HCT116 (cell line): ENCODE data around the gene OPN3. TPM values are rescaled to one million over a fixed set of nuclear protein-coding genes. Genes with fewer than 3 reads are reported as not detected.

Experiments
- ATAC-seq: fragments of 200-7000 bp; cut with Tn5 transposase; 2 replicates; pipeline ENCODE4 v1.9.1; 2020; ENCODE audit warnings: mild to moderate bottlenecking, moderate library complexity
- BruUV-seq: library from RNA; stranded (reverse); fragments of 400-500 nt; replicated peaks from 2 replicates; lab custom pipeline; 2021; lab: Mats Ljungman, UMichigan
- CTCF ChIA-PET: fragments of 300-600 bp; sonication (Branson Sonifier 250); formaldehyde crosslinking; loops from one replicate; lab custom pipeline; 2021; ENCODE audit warnings: antibody characterized with exemption; lab: Charles Lee
- POLR2A ChIA-PET: fragments of 300-600, 350-600 bp; sonication (Branson Sonifier 250); formaldehyde crosslinking; loops from one replicate; lab custom pipeline; 2021; ENCODE audit warnings: antibody characterized with exemption; lab: Charles Lee
- RAD21 ChIA-PET, 2 experiments: fragments of 300-600 bp; sonication (Branson Sonifier 250); formaldehyde crosslinking; loops; one replicate each; lab custom pipeline; 2023; ENCODE audit warnings: low total read pairs in 2 of 2; ENCODE audit not compliant: uncharacterized antibody in 2 of 2, unreplicated experiment in 2 of 2, low non-redundant PET in 1 of 2; lab: Charles Lee
- DNase-seq: peaks from one replicate; pipeline ENCODE4 v3.0.0-alpha.2; 2010; ENCODE audit warnings: low read depth, low spot score
- H2AFZ ChIP-seq: fragments of 200-600 bp; shearing (Covaris generic), sonication (generic); 2 replicates; pipeline ENCODE4 v1.6.1; 2017; ENCODE audit warnings: low read depth, mixed run types, mixed read lengths, antibody characterized with exemption, low read length; ENCODE audit not compliant: poor library complexity, severe bottlenecking
- H3K27ac ChIP-seq: 2 replicates; pipeline ENCODE4 v1.5.1; 2012; ENCODE audit warnings: low read depth, low read length
- H3K27me3 ChIP-seq: fragments of 200-600 bp; sonication (generic); 2 replicates; pipeline ENCODE4 v1.6.1; 2016; ENCODE audit warnings: mixed run types, low read length, mixed read lengths; ENCODE audit not compliant: insufficient read depth
- H3K36me3 ChIP-seq, 2 experiments: fragments of 200-500 bp in 1 of 2; fragments of 200-600 bp in 1 of 2; sonication (Bioruptor generic) in 1 of 2; sonication (generic) in 1 of 2; 2 replicates each; pipeline versions ENCODE4 v1.5.1 to v1.6.1; 2014 to 2016; ENCODE audit warnings: low read length in 2 of 2, inconsistent platforms in 1 of 2, mixed read lengths in 1 of 2, mixed run types in 1 of 2; ENCODE audit not compliant: insufficient read depth in 2 of 2, control insufficient read depth in 1 of 2
- H3K4me1 ChIP-seq, 2 experiments: fragments of 200-600 bp in 1 of 2; sonication (generic) in 1 of 2; 2 replicates each; pipeline versions ENCODE4 v1.5.1 to v1.6.1; 2012 to 2017; ENCODE audit warnings: low read length in 2 of 2, inconsistent platforms in 1 of 2, mild to moderate bottlenecking in 1 of 2, mixed read lengths in 1 of 2, mixed run types in 1 of 2, moderate library complexity in 1 of 2; ENCODE audit not compliant: insufficient read depth in 2 of 2, control insufficient read depth in 1 of 2
- H3K4me2 ChIP-seq: fragments of 200-600 bp; sonication (generic); 2 replicates; pipeline ENCODE4 v1.6.1; 2017; ENCODE audit warnings: mixed run types, low read length, mixed read lengths
- H3K4me3 ChIP-seq, 2 experiments: fragments of 200-600 bp in 1 of 2; sonication (generic) in 1 of 2; replicated peaks in 1 of 2; 2 replicates each; pipeline ENCODE4 v1.5.1; 2011 to 2016; ENCODE audit warnings: low read length in 2 of 2, control low read depth in 1 of 2, low read depth in 1 of 2, mild to moderate bottlenecking in 1 of 2, mixed read lengths in 1 of 2, mixed run types in 1 of 2
- H3K79me2 ChIP-seq: fragments of 200-600 bp; sonication (generic); 2 replicates; pipeline ENCODE4 v1.6.1; 2017; ENCODE audit warnings: mild to moderate bottlenecking, mixed run types, low read length, moderate library complexity, mixed read lengths; ENCODE audit not compliant: insufficient read depth
- H3K9ac ChIP-seq: fragments of 200-600 bp; sonication (generic); 2 replicates; pipeline ENCODE4 v1.6.1; 2016; ENCODE audit warnings: low read length, mixed read lengths
- H3K9me2 ChIP-seq: fragments of 200-600 bp; sonication (generic), shearing (Covaris generic); 2 replicates; pipeline ENCODE4 v1.6.1; 2017; ENCODE audit warnings: mixed run types, mild to moderate bottlenecking, moderate library complexity; ENCODE audit not compliant: insufficient read depth
- H3K9me3 ChIP-seq, 2 experiments: fragments of 200-500 bp in 1 of 2; fragments of 200-600 bp in 1 of 2; sonication (Bioruptor generic) in 1 of 2; sonication (generic) in 1 of 2; 2 replicates each; pipeline ENCODE4 v1.6.1; 2014 to 2017; ENCODE audit warnings: low read length in 2 of 2, mixed read lengths in 2 of 2, inconsistent platforms in 1 of 2, low read depth in 1 of 2, mild to moderate bottlenecking in 1 of 2, mixed run types in 1 of 2, moderate library complexity in 1 of 2; ENCODE audit not compliant: control insufficient read depth in 1 of 2, insufficient read depth in 1 of 2
- H4K20me1 ChIP-seq: fragments of 200-600 bp; sonication (generic), shearing (Covaris generic); 2 replicates; pipeline ENCODE4 v1.6.1; 2017; ENCODE audit warnings: mixed run types, mild to moderate bottlenecking, moderate library complexity; ENCODE audit not compliant: insufficient read depth
- ELF1 ChIP-seq: IDR thresholded peaks from 2 replicates; pipeline ENCODE4 v1.6.1; 2012; ENCODE audit warnings: low read depth, borderline replicate concordance
- FOSL1 ChIP-seq: IDR thresholded peaks from 2 replicates; pipeline ENCODE4 v1.6.1; 2012; ENCODE audit warnings: low read depth
- JUND ChIP-seq: IDR thresholded peaks from 2 replicates; pipeline ENCODE4 v1.6.1; 2012
- POLR2A ChIP-seq: IDR thresholded peaks from 2 replicates; pipeline ENCODE4 v1.7.0; 2011; ENCODE audit warnings: borderline replicate concordance; ENCODE audit not compliant: insufficient read depth, insufficient read length; ENCODE audit errors: extremely low read depth
- POLR2AphosphoS5 ChIP-seq: IDR thresholded peaks from 2 replicates; pipeline ENCODE4 v1.6.1; 2011; ENCODE audit warnings: mild to moderate bottlenecking, low read depth, low read length, moderate library complexity
- SIN3A ChIP-seq: IDR thresholded peaks from 2 replicates; pipeline ENCODE4 v1.6.1; 2012; ENCODE audit warnings: low read depth
- SP1 ChIP-seq: IDR thresholded peaks from 2 replicates; pipeline ENCODE4 v1.6.1; 2012; ENCODE audit warnings: low read depth
- ZNF274 ChIP-seq: fragments of 200-500 bp; sonication (Bioruptor generic); IDR thresholded peaks from 2 replicates; pipeline ENCODE4 v1.6.1; 2014; ENCODE audit warnings: mild to moderate bottlenecking, low read depth, low read length, inconsistent platforms
- intact Hi-C: fragments of 100-400 bp; cut with micrococcal nuclease; formaldehyde crosslinking; loops from 2 replicates; pipeline ENCODE4 v1.10.0; 2022
- total RNA-seq: library from RNA; stranded (reverse); gene quantifications from one replicate; pipeline ENCODE4 v1.2.1, GENCODE V29; 2021; ENCODE audit not compliant: unreplicated experiment

OPN3 gene
- total RNA-seq, 1 experiment from 2014 or later: 6.1 TPM

- RAD21 ChIA-PET: no interaction called here
- H3K9ac ChIP-seq: no peak overlapping the region
- no TSS peak for BruUV-seq
- intact Hi-C loops: no loop called here
- H3K9me2 ChIP-seq: no peaks in the 10 kb centered on the region
- H3K79me2 ChIP-seq: no peaks in the 10 kb centered on the region
- no peaks in the 10 kb centered on the region for H3K9me3 ChIP-seq
- CTCF ChIA-PET: interaction anchor here (1.4 kb wide), 1 partner anchor 24 kb away, joined by 3 read pairs; no protein-coding TSS in a partner anchor
- no peak overlapping the region for H3K4me2 ChIP-seq
- no peak for ATAC-seq
- POLR2A ChIA-PET: no interaction called here
- H3K36me3 ChIP-seq: no peaks in the 10 kb centered on the region
- TF ChIP-seq JUND (no peak), SP1 (no peak), SIN3A (no peak)
- TF ChIP-seq, all 23 proteins: peak for 0
- Histone ChIP-seq H3K4me3 (no peak overlapping the region), H3K27me3 (no peaks in the 10 kb centered on the region), H2AFZ (no peak overlapping the region), H3K4me1 (peaks cover 0 to 15% of the 10 kb centered on the region in 2 experiments; a peak in 2 of 4 replicates), H3K27ac (no peak overlapping the region), H4K20me1 (no peaks in the 10 kb centered on the region)
- DNase-seq: no peak
These were observed 53.2 kb downstream of the OPN3 start for GRCh38 chr1:241586905-241587512.

GRCh38 chr1:241582921-241583321 lies 57.2 kb downstream of the OPN3 start:
- no peaks in the 10 kb centered on the region for H4K20me1 ChIP-seq
- BruUV-seq: no TSS peak
- no peak overlapping the region for H3K9ac ChIP-seq
- H2AFZ ChIP-seq: no peak overlapping the region
- H3K4me2 ChIP-seq: no peak overlapping the region
- RAD21 ChIA-PET: no interaction called here
- intact Hi-C loops: no loop called here
- H3K79me2 ChIP-seq: no peaks in the 10 kb centered on the region
- ATAC-seq: no peak
- no peaks in the 10 kb centered on the region for H3K9me2 ChIP-seq
- H3K4me3 ChIP-seq: no peak overlapping the region
- H3K9me3 ChIP-seq: no peaks in the 10 kb centered on the region
- H3K36me3 ChIP-seq: no peaks in the 10 kb centered on the region
- POLR2A ChIA-PET: no interaction called here
- DNase-seq: no peak
- no peak for TF ChIP-seq POLR2AphosphoS5
- no peak for TF ChIP-seq ZNF274
- TF ChIP-seq ELF1: no peak
- TF ChIP-seq FOSL1: no peak
- no peak for TF ChIP-seq POLR2A
- H3K4me1 ChIP-seq: no peaks in the 10 kb centered on the region
- H3K27ac ChIP-seq: no peak overlapping the region
- CTCF ChIA-PET: no interaction called here
- no peaks in the 10 kb centered on the region for H3K27me3 ChIP-seq
